K562 (cell line): ENCODE results near the gene ATP8B4. TPM values are rescaled to one million over a fixed set of nuclear protein-coding genes. Genes with fewer than 3 reads are reported as not detected.

ENCODE experiments used
- ATAC-seq: fragments of 200-7000 bp; cut with Tn5 transposase; 3 replicates; pipeline ENCODE4 v1.9.1; 2020; ENCODE audit warnings: moderate library complexity
- BruUV-seq: library from RNA; stranded (reverse); fragments of 400-500 nt; replicated peaks from 2 replicates; lab custom pipeline; 2021; lab: Mats Ljungman, UMichigan
- CTCF ChIA-PET: fragments of 300-600 bp; formaldehyde crosslinking; extraction: SDS; loops from one replicate; lab custom pipeline; 2021; ENCODE audit warnings: low intra/inter-chr PET ratio; lab: Yijun Ruan, JAX
- POLR2A ChIA-PET: fragments of 300-600, 350-650 bp; sonication (Branson Sonifier 250); formaldehyde crosslinking; extraction: SDS; loops from one replicate; lab custom pipeline; 2021; ENCODE audit warnings: antibody characterized with exemption, inconsistent platforms; lab: Yijun Ruan, JAX
- DNase-seq, 4 experiments: peaks; one replicate each; pipeline versions ENCODE4 v3.0.0 to v3.0.0-alpha.2; 2011 to 2018; ENCODE audit warnings: low spot score in 3 of 4, mixed read lengths in 3 of 4; ENCODE audit errors: extremely low read depth in 1 of 4
- FAIRE-seq: peaks from 2 replicates; lab custom pipeline; 2011; peaks lifted over from hg19 to GRCh38; lab: Jason Lieb, UNC
- H2AFZ ChIP-seq: 2 replicates; pipeline ENCODE4 v1.6.0; 2011; ENCODE audit warnings: low read depth, low read length, control low read depth, inconsistent platforms
- H3K27ac ChIP-seq: fragments of 200-600 bp; 3 replicates; pipeline ENCODE4 v1.8.0; 2011; ENCODE audit warnings: low read depth, mild to moderate bottlenecking, control low read depth, inconsistent platforms, low read length, moderate library complexity, mixed read lengths; ENCODE audit errors: extremely low read depth
- H3K27me3 ChIP-seq, 2 experiments: fragments of 300-600 bp in 1 of 2; 2 replicates in 1 of 2; 3 replicates in 1 of 2; pipeline versions ENCODE4 v1.6.0 to v1.8.0; 2011; ENCODE audit warnings: inconsistent platforms in 2 of 2, low read length in 2 of 2, mild to moderate bottlenecking in 1 of 2, mixed read lengths in 1 of 2, moderate library complexity in 1 of 2; ENCODE audit not compliant: control insufficient read depth in 2 of 2, insufficient read depth in 2 of 2
- H3K36me3 ChIP-seq: fragments of 300-600 bp; 3 replicates; pipeline ENCODE4 v1.8.0; 2011; ENCODE audit warnings: mild to moderate bottlenecking, low read length, inconsistent platforms; ENCODE audit not compliant: control insufficient read depth, insufficient read depth
- H3K4me1 ChIP-seq, 2 experiments: fragments of 200-600 bp in 1 of 2; replicated peaks in 1 of 2; 2 replicates in 1 of 2; 3 replicates in 1 of 2; pipeline versions ENCODE4 v1.5.1 to v1.8.0; 2011; ENCODE audit warnings: inconsistent platforms in 2 of 2, low read length in 2 of 2, mild to moderate bottlenecking in 1 of 2, mixed read lengths in 1 of 2, moderate library complexity in 1 of 2; ENCODE audit not compliant: control insufficient read depth in 2 of 2, insufficient read depth in 2 of 2
- H3K4me2 ChIP-seq: 2 replicates; pipeline ENCODE4 v1.6.1; 2011; ENCODE audit warnings: low read length, control low read depth, inconsistent platforms, mixed read lengths; ENCODE audit not compliant: insufficient read depth
- H3K4me3 ChIP-seq: fragments of 200-600 bp; sonication (generic), shearing (Covaris generic); 2 replicates; pipeline ENCODE4 v1.5.1; 2016; ENCODE audit warnings: control low read depth, inconsistent platforms
- H3K79me2 ChIP-seq: fragments of 200-600 bp; 3 replicates; pipeline ENCODE4 v1.8.0; 2011; ENCODE audit warnings: low read length, inconsistent platforms; ENCODE audit not compliant: control insufficient read depth, insufficient read depth
- H3K9ac ChIP-seq, 2 experiments: 2 replicates each; pipeline versions ENCODE4 v1.6.0 to v1.6.1; 2011; ENCODE audit warnings: low read depth in 2 of 2, low read length in 2 of 2, control low read depth in 1 of 2, inconsistent platforms in 1 of 2, mild to moderate bottlenecking in 1 of 2, mixed read lengths in 1 of 2; ENCODE audit not compliant: insufficient read depth in 1 of 2
- H3K9me1 ChIP-seq: one replicate; pipeline ENCODE4 v1.6.0; 2011; ENCODE audit warnings: inconsistent platforms, mild to moderate bottlenecking, low read length, moderate library complexity; ENCODE audit not compliant: control insufficient read depth, insufficient read depth
- H3K9me3 ChIP-seq: replicated peaks from 2 replicates; pipeline ENCODE4 v1.5.1; 2011; ENCODE audit warnings: low read depth, low read length, inconsistent platforms; ENCODE audit not compliant: control insufficient read depth, insufficient read depth
- H4K20me1 ChIP-seq: replicated peaks from 2 replicates; pipeline ENCODE4 v1.6.1; 2011; ENCODE audit warnings: low read length, inconsistent platforms, mixed read lengths; ENCODE audit not compliant: control insufficient read depth, insufficient read depth
- ELF1 ChIP-seq: fragments of 200-800 bp; sonication (Bioruptor generic); IDR thresholded peaks from 2 replicates; pipeline ENCODE4 v1.6.1; 2016; ENCODE audit warnings: missing genetic modification characterization, missing compliant biosample characterization
- EP300 ChIP-seq: IDR thresholded peaks from 2 replicates; pipeline ENCODE4 v1.6.1; 2012; ENCODE audit warnings: low read length, improper control_type of control experiment
- FUS ChIP-seq: fragments of 200-400 bp; formaldehyde crosslinking; optimal IDR thresholded peaks from 2 replicates; pipeline ENCODE3; 2017; ENCODE audit warnings: low read depth, low read length
- HNRNPH1 ChIP-seq: fragments of 200-400 bp; formaldehyde crosslinking; optimal IDR thresholded peaks from 2 replicates; pipeline ENCODE3; 2017; ENCODE audit warnings: low read depth, mild to moderate bottlenecking, low read length, moderate library complexity
- MAFF ChIP-seq: IDR thresholded peaks from 2 replicates; pipeline ENCODE4 v1.6.1; 2012; ENCODE audit warnings: low read length, improper control_type of control experiment
- NR2C1 ChIP-seq, 2 experiments: fragments of 450-650 bp; IDR thresholded peaks; 2 replicates each; pipeline ENCODE4 v1.6.1; 2017; ENCODE audit warnings: mild to moderate bottlenecking in 2 of 2, antibody characterized with exemption in 1 of 2, inconsistent platforms in 1 of 2, missing compliant biosample characterization in 1 of 2, missing genetic modification characterization in 1 of 2
- PPARD ChIP-seq: fragments of 250-450 bp; sonication (Bioruptor Pico); IDR thresholded peaks from 2 replicates; pipeline ENCODE4 v1.8.0; 2022; ENCODE audit warnings: inconsistent platforms, mild to moderate bottlenecking, moderate library complexity
- TOE1 ChIP-seq, 2 experiments: fragments of 450-650 bp in 1 of 2; sonication (generic) in 1 of 2; formaldehyde crosslinking in 1 of 2; IDR thresholded peaks; 2 replicates each; pipeline versions ENCODE4 v1.7.1 to v1.8.0; 2016 to 2022; ENCODE audit warnings: borderline replicate concordance in 2 of 2, mild to moderate bottlenecking in 2 of 2, antibody characterized with exemption in 1 of 2, inconsistent platforms in 1 of 2, low read depth in 1 of 2, missing genetic modification reagents in 1 of 2, moderate library complexity in 1 of 2
- ZNF79 ChIP-seq: fragments of 250-450 bp; sonication (Bioruptor Pico); IDR thresholded peaks from 2 replicates; pipeline ENCODE4 v1.4.0; 2020; ENCODE audit warnings: low read depth, mild to moderate bottlenecking, moderate library complexity
- WGBS: fragments of 100-300 bp; shearing (Covaris generic); methylation state at CpG from one replicate; pipeline ENCODE4 v1.1.6; 2016; ENCODE audit warnings: low coverage, mixed read lengths; ENCODE audit not compliant: insufficient coverage; ENCODE audit errors: missing lambda C conversion rate; 5-methylcytosine and 5-hydroxymethylcytosine counted together
- in situ Hi-C: fragments of 300-500 bp; cut with MboI; formaldehyde crosslinking; loops from 4 replicates; pipeline ENCODE4 v1.15.0; 2018; ENCODE audit warnings: inconsistent platforms, mixed read lengths
- intact Hi-C: fragments of 100-400 bp; cut with micrococcal nuclease; formaldehyde crosslinking; loops from 2 replicates; pipeline ENCODE4 v1.14.2; 2022
- polyA plus RNA-seq, 8 experiments: library from polyadenylated mRNA; depleted of rRNA in 4 of 8; stranded (reverse) in 5 of 8; unstranded in 3 of 8; fragments of >200 nt; fragmentation: Nextera tagmentation in 2 of 8; fragmentation: Illumina TruSeq in 1 of 8; extraction: Ambion mirVana in 2 of 8; extraction: Trizol in 1 of 8; gene quantifications; 2 replicates each; pipeline versions ENCODE4 v1.2.1 to v1.2.3, GENCODE V29; 2011 to 2014; ENCODE audit warnings: inconsistent platforms in 1 of 8, missing spikeins in 1 of 8
- total RNA-seq, 7 experiments: library from RNA; depleted of rRNA in 6 of 7; stranded (reverse); fragments of >200 nt in 6 of 7; fragmentation: Illumina TruSeq in 2 of 7; extraction: Trizol in 2 of 7; gene quantifications; 2 replicates each; pipeline versions ENCODE4 v1.2.1 to v1.2.3, GENCODE V29; 2011 to 2021; ENCODE audit warnings: low replicate concordance in 1 of 7
- TF ChIP-seq, protein P1 (sequence below): fragments of 250-450 bp; sonication (Bioruptor Pico); IDR thresholded peaks from 2 replicates; pipeline ENCODE4 v1.9.0; 2021; ENCODE audit warnings: mild to moderate bottlenecking
- TF ChIP-seq, protein P2 (sequence below): sonication (generic); formaldehyde crosslinking; IDR thresholded peaks from 2 replicates; pipeline ENCODE4 v1.8.0; 2022; ENCODE audit warnings: missing genetic modification reagents, mild to moderate bottlenecking, borderline replicate concordance
- TF ChIP-seq, protein P3 (sequence below): sonication (generic); formaldehyde crosslinking; IDR thresholded peaks from 2 replicates; pipeline ENCODE4 v1.8.1; 2022; ENCODE audit warnings: missing genetic modification reagents

ATP8B4 gene
- total and polyA plus RNA-seq, 9 of the 15 experiments (the other 6 are each of a cell fraction or from before 2014, with no cell fraction given): 0.14 to 2.5 (median 0.44) TPM

DNA sequence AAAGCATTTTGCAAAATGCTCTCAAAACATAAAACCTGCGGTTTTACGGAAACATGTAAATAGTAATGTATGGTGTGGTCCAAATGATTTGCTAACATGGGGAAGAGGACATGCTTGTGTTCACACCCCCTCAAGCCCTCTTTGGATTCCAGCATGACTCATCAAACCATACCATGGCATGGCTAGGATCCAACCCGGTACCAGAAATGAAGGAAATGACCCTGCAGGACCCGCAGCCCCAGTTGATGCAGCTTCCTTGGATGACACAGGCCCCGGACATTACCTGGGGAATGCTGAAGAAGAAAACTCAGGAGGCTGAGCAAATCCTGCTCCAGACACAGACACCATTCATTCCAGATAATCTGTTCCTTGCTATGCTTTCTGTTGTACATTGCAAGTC is 275.3 kb downstream of the ATP8B4 start:
- Histone ChIP-seq H3K9me3 (no peaks in the 10 kb centered on the region), H3K27me3 (no peaks in the 10 kb centered on the region), H2AFZ (no peak overlapping the region), H4K20me1 (no peaks in the 10 kb centered on the region), H3K36me3 (no peaks in the 10 kb centered on the region), H3K4me1 (no peaks in the 10 kb centered on the region), H3K79me2 (no peaks in the 10 kb centered on the region), H3K27ac (no peak overlapping the region), H3K4me3 (no peak overlapping the region), H3K9ac (no peak overlapping the region), H3K9me1 (no peaks in the 10 kb centered on the region), H3K4me2 (no peak overlapping the region)
- ATAC-seq (no peak), FAIRE-seq (no peak), DNase-seq (no peak)
- ChIA-PET CTCF (no interaction called here), POLR2A (no interaction called here)
- no TSS peak for BruUV-seq
- intact Hi-C loops: no loop called here
- in situ Hi-C loops: no loop called here
- WGBS: 7% methylated on average over 5 of the region's 5 CpGs
- TF ChIP-seq NR2C1 (IDR thresholded peaks at IDR 0.05) (no peak), NR2C1 (tag; IDR thresholded peaks at IDR 0.05) (no peak), PPARD (CRISPR knock-in tag) (no peak), FUS (no peak), EP300 (no peak), TOE1 (IDR thresholded peaks at IDR 0.05; ENCODE audit: borderline replicate concordance) (no peak), TOE1 (CRISPR knock-in tag; IDR thresholded peaks at IDR 0.05; ENCODE audit: borderline replicate concordance, low read depth) (no peak), MAFF (no peak), ELF1 (tag) (no peak), HNRNPH1 (no peak), ZNF79 (no peak)
- TF ChIP-seq, protein P1, sequence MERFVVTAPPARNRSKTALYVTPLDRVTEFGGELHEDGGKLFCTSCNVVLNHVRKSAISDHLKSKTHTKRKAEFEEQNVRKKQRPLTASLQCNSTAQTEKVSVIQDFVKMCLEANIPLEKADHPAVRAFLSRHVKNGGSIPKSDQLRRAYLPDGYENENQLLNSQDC: no peak
- TF ChIP-seq, protein P2, sequence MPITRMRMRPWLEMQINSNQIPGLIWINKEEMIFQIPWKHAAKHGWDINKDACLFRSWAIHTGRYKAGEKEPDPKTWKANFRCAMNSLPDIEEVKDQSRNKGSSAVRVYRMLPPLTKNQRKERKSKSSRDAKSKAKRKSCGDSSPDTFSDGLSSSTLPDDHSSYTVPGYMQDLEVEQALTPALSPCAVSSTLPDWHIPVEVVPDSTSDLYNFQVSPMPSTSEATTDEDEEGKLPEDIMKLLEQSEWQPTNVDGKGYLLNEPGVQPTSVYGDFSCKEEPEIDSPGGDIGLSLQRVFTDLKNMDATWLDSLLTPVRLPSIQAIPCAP (CRISPR knock-in tag): no peak
- TF ChIP-seq, protein P3, sequence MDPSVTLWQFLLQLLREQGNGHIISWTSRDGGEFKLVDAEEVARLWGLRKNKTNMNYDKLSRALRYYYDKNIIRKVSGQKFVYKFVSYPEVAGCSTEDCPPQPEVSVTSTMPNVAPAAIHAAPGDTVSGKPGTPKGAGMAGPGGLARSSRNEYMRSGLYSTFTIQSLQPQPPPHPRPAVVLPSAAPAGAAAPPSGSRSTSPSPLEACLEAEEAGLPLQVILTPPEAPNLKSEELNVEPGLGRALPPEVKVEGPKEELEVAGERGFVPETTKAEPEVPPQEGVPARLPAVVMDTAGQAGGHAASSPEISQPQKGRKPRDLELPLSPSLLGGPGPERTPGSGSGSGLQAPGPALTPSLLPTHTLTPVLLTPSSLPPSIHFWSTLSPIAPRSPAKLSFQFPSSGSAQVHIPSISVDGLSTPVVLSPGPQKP (CRISPR knock-in tag): no peak
